Osteoblast (primary cell): ENCODE results near the gene LHFPL2. TPM values are rescaled to one million over a fixed set of nuclear protein-coding genes. Genes with fewer than 3 reads are reported as not detected.
A peak's percentile ranks its signal among the peaks of the same experiment; 100 is the strongest.

Source experiments
- DNase-seq: peaks from one replicate; pipeline ENCODE4 v3.0.0; 2011; ENCODE audit warnings: low spot score, mixed read lengths; ENCODE audit not compliant: insufficient read length; ENCODE audit errors: missing footprints
- H2AFZ ChIP-seq: 2 replicates; pipeline ENCODE4 v1.6.0; 2011; ENCODE audit warnings: mild to moderate bottlenecking, low read length
- H3K27ac ChIP-seq: 2 replicates; pipeline ENCODE4 v1.5.1; 2011; ENCODE audit warnings: mild to moderate bottlenecking, low read depth, low read length, moderate library complexity
- H3K27me3 ChIP-seq: 2 replicates; pipeline ENCODE4 v1.6.0; 2012; ENCODE audit warnings: mild to moderate bottlenecking, control low read depth, inconsistent platforms, low read length, moderate library complexity; ENCODE audit not compliant: insufficient read depth
- H3K36me3 ChIP-seq: 2 replicates; pipeline ENCODE4 v1.5.1; 2011; ENCODE audit warnings: mild to moderate bottlenecking, low read length, control low read depth, moderate library complexity; ENCODE audit not compliant: insufficient read depth
- H3K4me1 ChIP-seq: 2 replicates; pipeline ENCODE4 v1.5.1; 2011; ENCODE audit warnings: mild to moderate bottlenecking, low read length, control low read depth, moderate library complexity; ENCODE audit not compliant: insufficient read depth
- H3K4me2 ChIP-seq: 2 replicates; pipeline ENCODE4 v1.6.0; 2011; ENCODE audit warnings: mild to moderate bottlenecking, low read length; ENCODE audit not compliant: insufficient read depth
- H3K4me3 ChIP-seq: fragments of 200-600 bp; sonication (generic); 3 replicates; pipeline ENCODE4 v1.5.1; 2012; ENCODE audit warnings: mild to moderate bottlenecking, low read length, inconsistent platforms; ENCODE audit not compliant: insufficient read depth
- H3K79me2 ChIP-seq: 2 replicates; pipeline ENCODE4 v1.6.0; 2012; ENCODE audit warnings: mild to moderate bottlenecking, low read length, control low read depth, inconsistent platforms; ENCODE audit not compliant: insufficient read depth
- H3K9me3 ChIP-seq: 2 replicates; pipeline ENCODE4 v1.5.1; 2011; ENCODE audit warnings: low read depth, low read length, control low read depth
- H4K20me1 ChIP-seq: 2 replicates; pipeline ENCODE4 v1.6.0; 2012; ENCODE audit warnings: mild to moderate bottlenecking, low read length, control low read depth; ENCODE audit not compliant: insufficient read depth
- total RNA-seq: library from RNA; depleted of rRNA; stranded (reverse); fragments of >200 nt; gene quantifications from 2 replicates; pipeline ENCODE4 v1.2.3, GENCODE V29; 2012
- TF ChIP-seq, protein P1 (sequence below): IDR thresholded peaks from 2 replicates; pipeline ENCODE4 v1.5.1; 2011; ENCODE audit warnings: mild to moderate bottlenecking, low read depth, low read length, moderate library complexity; ENCODE audit errors: extremely low read depth

Gene LHFPL2
- total RNA-seq, 1 donor: 64.4 TPM

DNA sequence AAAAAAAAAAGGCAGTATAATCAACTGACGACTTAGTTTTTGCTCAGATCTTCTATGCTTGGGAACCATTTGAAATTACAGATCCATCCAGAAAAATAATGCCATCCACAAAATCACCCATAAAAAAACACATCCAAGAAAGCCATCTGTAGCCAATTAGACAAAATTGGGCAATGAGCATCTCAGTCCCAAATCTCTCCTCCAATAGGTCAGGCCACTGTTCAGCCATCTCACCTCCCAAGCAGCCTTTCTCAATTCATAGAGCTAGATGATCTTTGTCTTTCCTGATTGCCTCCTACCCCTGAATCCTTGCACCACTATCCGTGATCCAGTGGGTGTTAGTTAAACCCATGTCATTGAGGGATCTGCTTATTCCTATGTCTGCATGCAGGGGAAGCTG lies 148.5 kb downstream of the LHFPL2 start:
- no peaks in the 10 kb centered on the region for H3K27me3 ChIP-seq
- no peak overlapping the region for H2AFZ ChIP-seq
- DNase-seq: no peak
- H3K9me3 ChIP-seq: no peaks in the 10 kb centered on the region
- H3K27ac ChIP-seq: no peak overlapping the region
- TF ChIP-seq, protein P1, sequence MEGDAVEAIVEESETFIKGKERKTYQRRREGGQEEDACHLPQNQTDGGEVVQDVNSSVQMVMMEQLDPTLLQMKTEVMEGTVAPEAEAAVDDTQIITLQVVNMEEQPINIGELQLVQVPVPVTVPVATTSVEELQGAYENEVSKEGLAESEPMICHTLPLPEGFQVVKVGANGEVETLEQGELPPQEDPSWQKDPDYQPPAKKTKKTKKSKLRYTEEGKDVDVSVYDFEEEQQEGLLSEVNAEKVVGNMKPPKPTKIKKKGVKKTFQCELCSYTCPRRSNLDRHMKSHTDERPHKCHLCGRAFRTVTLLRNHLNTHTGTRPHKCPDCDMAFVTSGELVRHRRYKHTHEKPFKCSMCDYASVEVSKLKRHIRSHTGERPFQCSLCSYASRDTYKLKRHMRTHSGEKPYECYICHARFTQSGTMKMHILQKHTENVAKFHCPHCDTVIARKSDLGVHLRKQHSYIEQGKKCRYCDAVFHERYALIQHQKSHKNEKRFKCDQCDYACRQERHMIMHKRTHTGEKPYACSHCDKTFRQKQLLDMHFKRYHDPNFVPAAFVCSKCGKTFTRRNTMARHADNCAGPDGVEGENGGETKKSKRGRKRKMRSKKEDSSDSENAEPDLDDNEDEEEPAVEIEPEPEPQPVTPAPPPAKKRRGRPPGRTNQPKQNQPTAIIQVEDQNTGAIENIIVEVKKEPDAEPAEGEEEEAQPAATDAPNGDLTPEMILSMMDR: no peak
- H4K20me1 ChIP-seq: no peaks in the 10 kb centered on the region
- H3K4me3 ChIP-seq: no peak overlapping the region
- peaks cover 58% of the 10 kb centered on the region for H3K4me1 ChIP-seq
- no peak overlapping the region for H3K4me2 ChIP-seq
- no peaks in the 10 kb centered on the region for H3K36me3 ChIP-seq
- H3K79me2 ChIP-seq: peaks cover 73% of the 10 kb centered on the region

DNA sequence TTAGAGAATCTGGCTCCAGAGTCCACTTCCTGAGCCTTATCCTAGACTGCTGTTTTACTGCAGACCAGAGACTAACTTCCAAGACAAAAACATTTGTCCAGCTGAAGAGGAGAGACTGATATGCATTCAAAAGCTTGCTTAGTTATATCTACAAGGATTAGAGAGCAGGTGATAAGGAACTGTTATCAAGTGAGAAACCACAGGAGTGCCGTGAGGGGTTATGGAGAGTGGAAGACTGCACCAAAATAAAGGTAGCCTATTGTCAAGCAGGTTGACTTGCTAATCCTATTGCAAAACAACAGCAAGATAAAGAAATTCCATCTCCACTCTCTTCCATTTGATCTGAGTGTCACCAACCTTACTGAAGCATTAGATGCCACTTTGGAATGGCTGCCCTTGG lies 149.1 kb downstream of the LHFPL2 start:
- Histone ChIP-seq H3K79me2 (peaks cover 78% of the 10 kb centered on the region), H3K36me3 (no peaks in the 10 kb centered on the region)

DNA sequence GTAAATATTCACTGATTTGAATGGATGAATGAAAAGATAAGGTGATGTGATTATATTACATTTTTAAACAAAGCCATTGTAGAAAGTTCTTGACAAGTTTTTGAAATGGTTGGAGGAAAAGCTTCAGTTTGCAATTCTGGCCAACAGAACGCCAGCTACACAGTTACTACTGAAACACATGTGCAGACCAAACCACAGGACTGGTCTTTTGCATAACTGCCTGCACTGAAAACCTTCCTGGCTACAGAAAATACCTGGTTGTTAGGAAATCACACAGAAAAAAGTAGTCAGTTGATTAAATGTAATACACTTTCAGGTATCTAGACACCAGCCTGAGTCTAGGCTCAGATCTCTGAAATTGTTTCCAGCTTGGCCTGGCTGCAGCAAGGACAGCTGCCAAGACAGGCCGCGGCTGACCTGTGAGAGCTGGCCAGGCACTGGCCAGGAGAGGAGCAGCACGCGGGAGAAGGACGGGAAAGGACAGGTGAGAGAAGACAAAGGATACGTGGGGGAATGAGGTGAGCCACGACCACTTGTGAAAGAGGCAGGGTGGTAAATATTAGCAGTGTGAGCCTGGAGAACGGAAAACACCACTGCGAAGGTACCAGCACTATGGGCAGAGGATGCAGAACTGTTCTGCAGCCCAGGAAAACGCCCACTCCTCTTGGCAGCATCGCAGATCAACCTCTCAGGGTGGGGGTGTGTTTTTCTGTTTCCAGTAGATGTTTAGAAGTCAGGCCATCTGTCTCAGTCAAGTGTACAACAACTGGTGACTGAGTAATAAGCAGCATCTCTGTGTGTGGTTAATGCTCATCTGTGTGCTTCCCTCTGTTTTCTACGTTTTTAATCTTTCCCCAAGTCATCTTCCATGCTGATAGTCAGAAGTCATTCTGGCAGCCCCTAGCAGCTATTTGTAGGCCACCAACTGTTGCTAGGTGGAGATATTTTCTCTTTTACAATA lies 150.7 kb downstream of the LHFPL2 start:
- peaks cover 4% of the 10 kb centered on the region for H3K36me3 ChIP-seq
- no peak overlapping the region for H3K27ac ChIP-seq
- H3K9me3 ChIP-seq: no peaks in the 10 kb centered on the region
- no peak overlapping the region for H3K4me2 ChIP-seq
- peaks cover 81% of the 10 kb centered on the region for H3K79me2 ChIP-seq
- peaks cover 43% of the 10 kb centered on the region for H3K4me1 ChIP-seq
- no peaks in the 10 kb centered on the region for H3K27me3 ChIP-seq
- DNase-seq: no peak
- H3K4me3 ChIP-seq: no peak overlapping the region
- no peaks in the 10 kb centered on the region for H4K20me1 ChIP-seq
- TF ChIP-seq, protein P1: no peak
- H2AFZ ChIP-seq: no peak overlapping the region

More for the DNA sequence above, 149.1 kb downstream of the LHFPL2 start:
- Histone ChIP-seq H3K4me3 (no peak overlapping the region), H3K27me3 (no peaks in the 10 kb centered on the region), H3K4me2 (no peak overlapping the region), H4K20me1 (no peaks in the 10 kb centered on the region), H3K4me1 (peaks cover 52% of the 10 kb centered on the region), H3K9me3 (no peaks in the 10 kb centered on the region), H3K27ac (no peak overlapping the region), H2AFZ (no peak overlapping the region)
- TF ChIP-seq, protein P1: no peak
- DNase-seq: no peak

DNA sequence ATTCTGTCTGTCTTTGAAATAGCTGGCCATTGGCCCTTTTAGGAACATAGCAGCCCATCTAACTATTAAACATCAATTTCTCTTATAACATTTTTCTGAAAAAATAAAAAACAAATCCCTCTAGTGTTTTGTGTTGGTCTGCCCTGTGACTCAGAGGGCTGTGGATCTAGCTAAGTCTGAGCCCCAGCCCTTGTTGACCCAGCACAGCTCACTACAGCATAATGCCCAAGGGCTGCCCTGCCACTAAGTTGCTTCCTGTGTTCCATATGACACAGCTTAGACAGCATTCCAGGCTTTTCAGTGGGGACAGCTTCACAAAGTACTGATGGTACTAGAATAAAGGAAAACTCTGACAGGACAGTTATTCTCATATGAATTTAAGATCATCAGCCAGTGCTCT lies 152.2 kb downstream of the LHFPL2 start:
- TF ChIP-seq, protein P1: no peak
- Histone ChIP-seq H3K79me2 (peaks cover 76% of the 10 kb centered on the region), H3K27me3 (no peaks in the 10 kb centered on the region), H3K9me3 (no peaks in the 10 kb centered on the region), H3K4me3 (no peak overlapping the region), H3K4me2 (peak overlapping the region; percentile 9), H3K4me1 (peaks cover 29% of the 10 kb centered on the region), H4K20me1 (no peaks in the 10 kb centered on the region), H3K36me3 (peaks cover 4% of the 10 kb centered on the region), H3K27ac (peak overlapping the region; percentile 25), H2AFZ (no peak overlapping the region)
- DNase-seq: peak; percentile 86
